SU-DHL-6 (cell line): Measurements from ENCODE around the gene TPST1.

Experiments used
- EZH2phosphoT487 ChIP-seq: fragments of 200-600 bp; sonication (generic), shearing (Covaris generic); conservative IDR thresholded peaks from 2 replicates; pipeline ENCODE4 v1.6.1; 2018; ENCODE audit warnings: mild to moderate bottlenecking, antibody characterized with exemption, low read length, moderate library complexity, mixed read lengths
- TF ChIP-seq, protein P1 (sequence below): fragments of 200-600 bp; sonication (generic); IDR thresholded peaks from one replicate; pipeline ENCODE4 v1.5.1; 2017; ENCODE audit warnings: antibody characterized with exemption, mild to moderate bottlenecking, low read length, moderate library complexity; ENCODE audit not compliant: insufficient read depth, poor library complexity, severe bottlenecking

DNA sequence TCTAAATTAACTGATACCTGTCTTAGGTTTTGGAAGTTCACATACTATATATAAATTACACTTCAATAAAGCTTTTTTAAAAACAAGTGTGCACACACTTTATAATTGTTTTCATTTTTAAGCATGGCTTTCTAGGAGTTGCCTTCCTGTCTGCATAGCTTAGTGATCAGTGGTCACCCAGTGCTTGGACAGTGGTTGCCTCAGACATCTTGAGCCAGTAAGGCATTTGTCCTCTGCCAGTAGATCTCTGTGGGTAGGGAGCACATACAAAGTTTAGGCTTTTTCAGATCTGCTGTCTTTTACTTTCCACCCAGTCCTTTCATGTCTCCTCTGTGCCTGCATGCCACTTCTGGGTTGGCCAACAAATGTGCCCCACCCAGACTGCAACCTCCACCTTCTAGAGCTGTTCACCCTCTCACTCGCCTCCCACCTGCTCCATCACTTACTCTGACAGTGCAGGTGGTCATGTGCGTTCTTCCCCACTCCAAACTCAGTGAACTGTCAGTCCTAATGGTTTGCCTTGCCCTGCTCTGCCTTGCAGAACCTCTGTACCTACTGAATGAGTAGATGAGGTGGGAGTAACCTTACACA is 31.7 kb downstream of the TPST1 start:
- TF ChIP-seq, protein P1, sequence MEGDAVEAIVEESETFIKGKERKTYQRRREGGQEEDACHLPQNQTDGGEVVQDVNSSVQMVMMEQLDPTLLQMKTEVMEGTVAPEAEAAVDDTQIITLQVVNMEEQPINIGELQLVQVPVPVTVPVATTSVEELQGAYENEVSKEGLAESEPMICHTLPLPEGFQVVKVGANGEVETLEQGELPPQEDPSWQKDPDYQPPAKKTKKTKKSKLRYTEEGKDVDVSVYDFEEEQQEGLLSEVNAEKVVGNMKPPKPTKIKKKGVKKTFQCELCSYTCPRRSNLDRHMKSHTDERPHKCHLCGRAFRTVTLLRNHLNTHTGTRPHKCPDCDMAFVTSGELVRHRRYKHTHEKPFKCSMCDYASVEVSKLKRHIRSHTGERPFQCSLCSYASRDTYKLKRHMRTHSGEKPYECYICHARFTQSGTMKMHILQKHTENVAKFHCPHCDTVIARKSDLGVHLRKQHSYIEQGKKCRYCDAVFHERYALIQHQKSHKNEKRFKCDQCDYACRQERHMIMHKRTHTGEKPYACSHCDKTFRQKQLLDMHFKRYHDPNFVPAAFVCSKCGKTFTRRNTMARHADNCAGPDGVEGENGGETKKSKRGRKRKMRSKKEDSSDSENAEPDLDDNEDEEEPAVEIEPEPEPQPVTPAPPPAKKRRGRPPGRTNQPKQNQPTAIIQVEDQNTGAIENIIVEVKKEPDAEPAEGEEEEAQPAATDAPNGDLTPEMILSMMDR: no peak
- TF ChIP-seq EZH2phosphoT487: no peak
